SK-MEL-5 (cell line): ENCODE measurements around the gene ETDC. TPM values are rescaled to one million over a fixed set of nuclear protein-coding genes. Genes with fewer than 3 reads are reported as not detected.
"Not testable (repeated sequence)": the region's sequence is repeated elsewhere in the genome, so short reads cannot be mapped to it uniquely, and the experiment has no call there.

ENCODE experiments used
- DNase-seq: peaks from one replicate; pipeline ENCODE4 v3.0.0-alpha.2; 2016; ENCODE audit warnings: low read depth, low spot score
- in situ Hi-C: cut with HindIII; loops from 2 replicates; pipeline ENCODE4 v1.10.0; 2016; ENCODE audit warnings: low sequenced_read_pairs, high pct_unique_total_duplicates, low pct_unique_long_range_greater_than_20kb
- polyA plus RNA-seq, 2 experiments: library from polyadenylated mRNA; depleted of rRNA; stranded (reverse); fragments of >200 nt; gene quantifications; 2 replicates each; pipeline ENCODE4 v1.2.3, GENCODE V29; 2015
- total RNA-seq: library from RNA; depleted of rRNA; stranded (reverse); fragments of >200 nt; shearing (Covaris generic); gene quantifications from 2 replicates; pipeline ENCODE4 v1.2.3, GENCODE V29; 2014; rRNA removed

The ETDC gene
- total RNA-seq, result not detected in 2 replicates
- polyA plus RNA-seq (2015; cell fraction: cytosol; rRNA removed), result not detected in 2 replicates
- polyA plus RNA-seq (2015; cell fraction: nucleus; rRNA removed), result not detected in 2 replicates

DNA sequence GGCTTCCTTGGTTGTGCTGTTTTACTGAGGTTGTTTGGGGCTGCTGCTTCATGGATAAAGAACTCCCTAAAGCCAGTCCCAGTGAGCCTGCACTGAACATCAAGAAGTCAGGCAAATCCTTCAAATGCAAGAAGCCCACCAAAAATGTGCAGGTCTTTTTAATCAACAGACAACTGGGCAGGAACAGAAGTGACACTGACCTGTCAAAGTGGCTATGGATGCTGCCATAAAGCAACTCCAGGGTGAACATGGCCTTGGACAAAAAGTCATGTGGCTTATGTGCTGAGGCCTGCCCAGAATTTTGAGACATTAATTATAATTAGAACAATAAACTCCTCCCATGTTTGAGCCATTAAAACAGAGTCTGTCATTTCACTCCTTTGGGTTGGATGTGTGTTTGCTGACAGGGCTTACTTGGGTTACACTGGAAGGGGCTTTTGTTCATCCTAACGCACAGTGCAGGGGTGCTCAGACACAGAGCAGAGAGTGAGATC is at the start of gene ETDC:
ETDC (plus strand) TSS at position 51 of the 494 bp plus-strand sequence; CDS start at position 51, 0 bp downstream.
- in situ Hi-C loops, result no loop called here
- no peak for DNase-seq

GRCh38 chrX:135260976-135261375 is 48.3 kb upstream of the ETDC start:
- DNase-seq, in situ Hi-C loops: not testable (repeated sequence)

- DNase-seq, in situ Hi-C loops: not testable (repeated sequence)
Observed at GRCh38 chrX:135263376-135263775, 45.9 kb upstream of the ETDC start.

DNA sequence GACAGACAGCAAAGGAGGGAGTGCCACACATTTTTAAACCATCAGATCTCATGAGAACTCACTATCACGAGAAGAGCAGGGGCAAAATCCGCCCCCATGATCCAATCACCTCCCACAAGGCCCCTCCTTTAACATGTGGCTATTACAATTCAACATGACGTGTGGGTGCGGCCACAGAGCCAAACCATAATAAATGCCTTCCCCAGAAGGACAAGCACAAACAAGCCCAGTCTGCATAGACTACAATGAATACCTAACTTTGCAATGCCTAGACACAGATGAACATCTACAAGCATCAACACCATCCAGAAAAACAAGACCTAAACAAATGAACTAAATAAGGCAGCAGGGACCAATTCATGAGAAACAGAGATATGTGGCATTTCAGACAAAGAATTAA is 45.1 kb upstream of the ETDC start:
- in situ Hi-C loops, result no loop called here
- no peak for DNase-seq

- in situ Hi-C loops, result no loop called here
- no peak for DNase-seq
Observed at GRCh38 chrX:135273162-135273561, 36.1 kb upstream of the ETDC start.

GRCh38 chrX:135275973-135276372 is 33.3 kb upstream of the ETDC start:
- in situ Hi-C loops, result no loop called here

DNA sequence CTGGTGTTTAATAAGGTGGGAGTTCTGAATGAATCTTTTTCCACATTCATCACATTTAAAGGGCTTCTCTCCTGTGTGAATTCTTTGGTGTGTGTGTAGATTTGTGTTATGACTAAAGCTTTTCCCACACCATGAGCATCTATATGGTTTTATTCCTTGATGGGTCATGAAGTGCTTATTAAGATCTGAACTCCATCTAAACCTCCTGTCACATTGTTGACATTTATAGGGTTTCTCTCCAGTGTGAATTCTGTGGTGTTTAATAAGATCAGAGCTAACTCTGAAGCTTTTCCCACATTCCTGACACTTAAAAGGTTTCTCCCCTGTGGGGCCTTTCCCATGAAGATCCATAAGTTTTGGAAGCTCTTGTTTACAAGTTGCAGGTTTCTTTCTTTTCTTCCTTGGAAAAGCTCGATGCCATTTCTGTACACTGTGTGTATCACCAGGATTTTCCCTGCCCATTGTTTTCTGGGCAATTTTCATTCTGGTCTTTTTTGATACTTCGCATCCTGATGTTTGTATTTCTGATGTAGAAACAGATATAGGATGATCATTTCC is 21.9 kb upstream of the ETDC start:
- DNase-seq, result no peak
- in situ Hi-C loops, result no loop called here

More at GRCh38 chrX:135275973-135276372, 33.3 kb upstream of the ETDC start:
- DNase-seq, result no peak

- in situ Hi-C loops, result no loop called here
- DNase-seq, result no peak
Observed at GRCh38 chrX:135295238-135295943, 13.9 kb upstream of the ETDC start.

- DNase-seq, result no peak
- in situ Hi-C loops, result no loop called here
Observed at GRCh38 chrX:135295944-135296305, 13.4 kb upstream of the ETDC start.

DNA sequence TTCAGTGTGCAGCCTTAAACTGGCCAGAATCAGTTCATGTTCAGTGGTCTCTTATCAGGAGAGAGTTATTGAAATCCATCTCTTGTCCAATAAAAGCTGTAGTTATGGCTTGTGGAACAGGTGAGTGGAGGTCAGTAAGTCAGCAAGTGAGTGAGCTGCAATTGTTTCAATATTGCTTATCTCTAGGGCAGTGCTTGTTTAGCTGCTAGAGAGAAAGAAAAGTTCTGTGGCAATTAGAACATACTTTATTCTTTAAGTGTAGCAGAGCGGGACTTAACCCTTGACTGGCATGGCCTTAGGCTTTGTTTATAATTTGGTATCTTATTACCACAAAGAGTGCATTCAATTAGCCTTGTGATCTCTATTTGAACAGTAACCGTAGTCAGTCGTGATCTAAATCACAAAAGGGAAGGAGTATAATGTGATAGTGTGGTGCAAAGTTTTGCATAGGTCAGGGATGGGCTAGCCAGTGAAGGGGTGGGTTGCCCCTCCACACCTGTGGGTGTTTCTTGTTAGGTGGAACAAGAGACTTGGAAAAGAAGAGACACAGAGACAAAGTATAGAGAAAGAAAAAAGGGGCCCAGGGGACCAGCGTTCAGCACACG is 6.9 kb upstream of the ETDC start:
- no peak for DNase-seq
- in situ Hi-C loops, result no loop called here

DNA sequence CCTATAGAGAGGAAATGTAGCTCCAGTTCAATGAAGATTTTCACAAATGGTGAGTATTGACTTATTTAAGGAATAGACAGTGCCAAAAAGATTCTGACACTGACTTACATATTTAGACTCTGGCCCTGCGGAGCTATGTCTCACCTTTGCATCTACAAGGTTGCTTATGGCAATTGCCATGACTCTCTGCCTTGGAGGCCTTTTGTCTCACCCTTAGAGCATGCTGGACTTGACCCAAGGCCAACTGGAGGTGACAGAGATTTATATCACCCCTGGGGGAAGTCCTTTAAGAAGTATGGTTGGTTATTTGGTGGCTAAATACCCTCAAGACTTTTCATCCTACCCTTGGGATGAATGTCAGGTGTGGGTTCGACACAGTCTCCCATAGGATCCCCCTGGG is 4.5 kb upstream of the ETDC start:
- DNase-seq, result no peak
- in situ Hi-C loops, result no loop called here

DNA sequence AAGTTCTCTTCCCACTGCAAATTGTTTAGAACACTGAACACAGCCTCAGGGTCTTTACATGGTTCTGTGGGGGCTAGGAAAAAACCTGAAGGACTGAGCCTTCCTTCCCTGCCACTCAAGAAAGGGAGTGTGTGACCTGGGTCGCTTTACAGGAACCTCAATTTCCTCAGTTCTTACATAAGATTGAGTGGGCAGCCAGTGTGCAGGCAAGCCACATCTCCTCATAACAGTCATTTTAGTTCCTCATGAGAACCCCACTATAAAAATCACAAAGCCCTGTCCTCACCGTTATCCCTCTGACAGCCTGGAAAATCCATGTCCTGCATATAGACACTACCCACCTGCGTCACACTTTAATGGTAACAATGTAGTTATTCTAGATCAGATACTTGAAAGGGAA is 2.1 kb upstream of the ETDC start:
- DNase-seq, result no peak
- in situ Hi-C loops, result no loop called here

- DNase-seq, result no peak
- in situ Hi-C loops, result no loop called here
Observed at GRCh38 chrX:135308345-135308855, 880 bp upstream of the ETDC start.

DNA sequence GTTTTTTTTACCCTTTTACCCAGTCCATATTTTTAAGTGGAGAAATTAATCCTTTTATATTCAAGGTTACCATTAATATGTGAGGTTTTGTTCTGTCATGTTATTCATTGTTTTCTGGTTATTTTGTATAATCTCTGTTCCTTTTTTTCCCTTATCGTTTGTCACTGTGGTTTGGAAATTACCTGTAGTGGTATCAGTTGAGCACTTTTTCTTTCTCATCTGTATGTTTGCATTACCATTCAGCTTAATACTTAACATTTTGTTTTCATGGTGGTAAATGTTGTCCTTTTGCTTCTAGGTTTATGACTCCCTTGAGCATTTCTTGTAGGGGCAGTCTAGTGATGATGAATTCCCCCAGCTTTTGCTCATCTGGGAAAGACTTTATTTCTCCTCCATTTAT is 6.6 kb downstream of the ETDC start:
- DNase-seq, result no peak
- in situ Hi-C loops, result no loop called here

DNA sequence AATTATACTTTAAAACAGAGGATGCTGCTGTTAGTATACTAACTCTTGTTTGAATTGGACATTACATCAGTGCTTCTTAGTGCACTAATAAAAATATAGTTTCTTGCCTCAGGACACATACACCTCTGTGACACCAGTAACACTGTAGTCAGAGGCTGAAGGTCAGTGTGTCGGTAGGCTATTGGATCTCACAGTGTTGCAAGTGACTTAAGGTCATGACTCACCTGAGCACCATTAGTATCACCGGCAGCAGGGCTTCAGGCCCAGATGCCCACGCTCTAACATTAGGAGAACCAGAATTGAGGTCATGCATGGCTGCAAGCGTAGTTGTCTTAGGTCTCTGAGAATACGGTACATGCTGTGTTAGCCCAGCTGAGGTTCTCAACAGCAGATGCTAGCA is 15.2 kb downstream of the ETDC start:
- in situ Hi-C loops, result no loop called here
- DNase-seq, result no peak

- in situ Hi-C loops, DNase-seq: not testable (repeated sequence)
Observed at GRCh38 chrX:135325036-135325818, 15.9 kb downstream of the ETDC start.

GRCh38 chrX:135327299-135327698 is 18.0 kb downstream of the ETDC start:
- no peak for DNase-seq
- in situ Hi-C loops, result no loop called here
